Measurements from ENCODE around the gene IL25. TPM values are rescaled to one million over a fixed set of nuclear protein-coding genes. Genes with fewer than 3 reads are reported as not detected.

IL25 gene
- total and polyA plus RNA-seq, 2 of the 13 experiments (the other 11 are each of a cell fraction or from before 2014, with no cell fraction given) = not detected

DNA sequence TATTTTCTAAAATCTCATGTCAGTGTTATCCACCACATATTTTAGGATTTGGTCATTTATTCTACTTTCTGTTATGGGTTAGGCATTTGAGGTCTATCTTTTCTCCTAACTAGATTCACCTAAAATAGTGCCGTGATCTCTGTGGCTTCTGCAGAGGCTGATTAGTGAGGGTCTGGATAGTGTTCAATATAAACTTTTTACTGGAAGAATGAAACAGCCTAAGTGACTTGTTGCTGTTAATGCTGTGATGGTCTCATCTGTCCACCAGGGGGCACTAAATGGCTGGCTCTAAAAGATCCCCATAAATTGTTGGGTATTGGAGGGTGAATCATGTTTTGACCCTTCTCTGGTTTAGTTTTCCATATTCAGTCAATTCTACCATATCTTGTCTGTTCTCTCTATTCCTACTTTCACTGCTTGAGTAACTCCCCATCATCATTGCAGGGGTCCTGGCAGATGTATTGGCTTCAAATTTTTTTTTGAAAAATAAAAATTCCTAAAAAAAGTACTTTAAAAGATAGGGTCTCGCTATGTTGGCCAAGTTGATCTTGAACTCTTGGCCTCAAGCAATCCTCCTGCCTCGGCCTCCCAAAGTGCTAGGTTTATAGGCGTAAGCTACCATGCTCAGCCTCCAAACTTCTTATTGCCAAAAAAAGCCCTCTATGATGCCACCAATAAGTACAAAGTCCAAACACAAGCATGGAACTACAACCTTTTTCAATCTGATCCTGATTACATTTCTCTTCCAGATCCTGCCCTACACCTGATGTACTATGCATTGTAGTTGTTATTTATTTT lies 44.5 kb upstream of the IL25 start (continued):
- TF ChIP-seq, protein P1, sequence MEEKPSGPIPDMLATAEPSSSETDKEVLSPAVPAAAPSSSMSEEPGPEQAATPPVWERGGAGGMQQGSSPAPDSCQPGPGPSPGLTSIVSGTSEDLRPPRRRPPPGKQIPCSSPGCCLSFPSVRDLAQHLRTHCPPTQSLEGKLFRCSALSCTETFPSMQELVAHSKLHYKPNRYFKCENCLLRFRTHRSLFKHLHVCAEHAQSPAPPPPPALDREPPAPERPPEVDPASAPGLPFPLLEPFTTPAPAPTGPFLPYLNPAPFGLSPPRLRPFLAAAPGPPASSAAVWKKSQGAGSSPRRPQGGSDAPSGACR (CRISPR knock-in tag; IDR thresholded peaks at IDR 0.05) = 0 out of 2 replicates have a peak, but pooled peaks have one; percentile 54
- TF ChIP-seq NR2F2 (IDR thresholded peaks at IDR 0.05; ENCODE audit: borderline replicate concordance, low read depth) (no peak), SRSF4 (IDR thresholded peaks at IDR 0.05; ENCODE audit: low read depth, low read length, poor library complexity, severe bottlenecking) (no peak), FOXA1 (IDR thresholded peaks at IDR 0.05) (no peak), FOXA1 (CRISPR knock-in tag; IDR thresholded peaks at IDR 0.05) (no peak), TCF7L2 (IDR thresholded peaks at IDR 0.05; ENCODE audit: low read depth, low read length) (no peak), ZNF468 (CRISPR knock-in tag; IDR thresholded peaks at IDR 0.05) (no peak), ZMYM3 (CRISPR knock-in tag; IDR thresholded peaks at IDR 0.05) (no peak), TOE1 (CRISPR knock-in tag; IDR thresholded peaks at IDR 0.05) (no peak), ISX (CRISPR knock-in tag; conservative IDR thresholded peaks at IDR 0.05) (no peak), ZIK1 (CRISPR knock-in tag; IDR thresholded peaks at IDR 0.05; ENCODE audit: borderline replicate concordance, low read depth) (no peak), NR1H2 (CRISPR knock-in tag; IDR thresholded peaks at IDR 0.05; ENCODE audit: borderline replicate concordance, low read depth) (no peak), RFXANK (CRISPR knock-in tag; IDR thresholded peaks at IDR 0.05) (no peak), EZH2 (conservative IDR thresholded peaks at IDR 0.05; ENCODE audit: low read depth, low read length) (no peak), SNRNP70 (IDR thresholded peaks at IDR 0.05; ENCODE audit: low read depth, low read length) (no peak), SYNCRIP (IDR thresholded peaks at IDR 0.05; ENCODE audit: insufficient read depth, low read depth, low read length) (no peak), FIP1L1 (IDR thresholded peaks at IDR 0.05; ENCODE audit: borderline replicate concordance, insufficient read depth, low read depth, low read length) (no peak)
- TF ChIP-seq, protein P2, sequence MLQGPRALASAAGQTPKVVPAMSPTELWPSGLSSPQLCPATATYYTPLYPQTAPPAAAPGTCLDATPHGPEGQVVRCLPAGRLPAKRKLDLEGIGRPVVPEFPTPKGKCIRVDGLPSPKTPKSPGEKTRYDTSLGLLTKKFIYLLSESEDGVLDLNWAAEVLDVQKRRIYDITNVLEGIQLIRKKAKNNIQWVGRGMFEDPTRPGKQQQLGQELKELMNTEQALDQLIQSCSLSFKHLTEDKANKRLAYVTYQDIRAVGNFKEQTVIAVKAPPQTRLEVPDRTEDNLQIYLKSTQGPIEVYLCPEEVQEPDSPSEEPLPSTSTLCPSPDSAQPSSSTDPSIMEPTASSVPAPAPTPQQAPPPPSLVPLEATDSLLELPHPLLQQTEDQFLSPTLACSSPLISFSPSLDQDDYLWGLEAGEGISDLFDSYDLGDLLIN (CRISPR knock-in tag; IDR thresholded peaks at IDR 0.05; ENCODE audit: borderline replicate concordance) = no peak
- TF ChIP-seq, protein P3, sequence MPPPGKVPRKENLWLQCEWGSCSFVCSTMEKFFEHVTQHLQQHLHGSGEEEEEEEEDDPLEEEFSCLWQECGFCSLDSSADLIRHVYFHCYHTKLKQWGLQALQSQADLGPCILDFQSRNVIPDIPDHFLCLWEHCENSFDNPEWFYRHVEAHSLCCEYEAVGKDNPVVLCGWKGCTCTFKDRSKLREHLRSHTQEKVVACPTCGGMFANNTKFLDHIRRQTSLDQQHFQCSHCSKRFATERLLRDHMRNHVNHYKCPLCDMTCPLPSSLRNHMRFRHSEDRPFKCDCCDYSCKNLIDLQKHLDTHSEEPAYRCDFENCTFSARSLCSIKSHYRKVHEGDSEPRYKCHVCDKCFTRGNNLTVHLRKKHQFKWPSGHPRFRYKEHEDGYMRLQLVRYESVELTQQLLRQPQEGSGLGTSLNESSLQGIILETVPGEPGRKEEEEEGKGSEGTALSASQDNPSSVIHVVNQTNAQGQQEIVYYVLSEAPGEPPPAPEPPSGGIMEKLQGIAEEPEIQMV (CRISPR knock-in tag; IDR thresholded peaks at IDR 0.05; ENCODE audit: low read depth) = no peak
- TF ChIP-seq, protein P4, sequence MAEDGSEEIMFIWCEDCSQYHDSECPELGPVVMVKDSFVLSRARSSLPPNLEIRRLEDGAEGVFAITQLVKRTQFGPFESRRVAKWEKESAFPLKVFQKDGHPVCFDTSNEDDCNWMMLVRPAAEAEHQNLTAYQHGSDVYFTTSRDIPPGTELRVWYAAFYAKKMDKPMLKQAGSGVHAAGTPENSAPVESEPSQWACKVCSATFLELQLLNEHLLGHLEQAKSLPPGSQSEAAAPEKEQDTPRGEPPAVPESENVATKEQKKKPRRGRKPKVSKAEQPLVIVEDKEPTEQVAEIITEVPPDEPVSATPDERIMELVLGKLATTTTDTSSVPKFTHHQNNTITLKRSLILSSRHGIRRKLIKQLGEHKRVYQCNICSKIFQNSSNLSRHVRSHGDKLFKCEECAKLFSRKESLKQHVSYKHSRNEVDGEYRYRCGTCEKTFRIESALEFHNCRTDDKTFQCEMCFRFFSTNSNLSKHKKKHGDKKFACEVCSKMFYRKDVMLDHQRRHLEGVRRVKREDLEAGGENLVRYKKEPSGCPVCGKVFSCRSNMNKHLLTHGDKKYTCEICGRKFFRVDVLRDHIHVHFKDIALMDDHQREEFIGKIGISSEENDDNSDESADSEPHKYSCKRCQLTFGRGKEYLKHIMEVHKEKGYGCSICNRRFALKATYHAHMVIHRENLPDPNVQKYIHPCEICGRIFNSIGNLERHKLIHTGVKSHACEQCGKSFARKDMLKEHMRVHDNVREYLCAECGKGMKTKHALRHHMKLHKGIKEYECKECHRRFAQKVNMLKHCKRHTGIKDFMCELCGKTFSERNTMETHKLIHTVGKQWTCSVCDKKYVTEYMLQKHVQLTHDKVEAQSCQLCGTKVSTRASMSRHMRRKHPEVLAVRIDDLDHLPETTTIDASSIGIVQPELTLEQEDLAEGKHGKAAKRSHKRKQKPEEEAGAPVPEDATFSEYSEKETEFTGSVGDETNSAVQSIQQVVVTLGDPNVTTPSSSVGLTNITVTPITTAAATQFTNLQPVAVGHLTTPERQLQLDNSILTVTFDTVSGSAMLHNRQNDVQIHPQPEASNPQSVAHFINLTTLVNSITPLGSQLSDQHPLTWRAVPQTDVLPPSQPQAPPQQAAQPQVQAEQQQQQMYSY (CRISPR knock-in tag; IDR thresholded peaks at IDR 0.05) = no peak
- TF ChIP-seq, protein P5, sequence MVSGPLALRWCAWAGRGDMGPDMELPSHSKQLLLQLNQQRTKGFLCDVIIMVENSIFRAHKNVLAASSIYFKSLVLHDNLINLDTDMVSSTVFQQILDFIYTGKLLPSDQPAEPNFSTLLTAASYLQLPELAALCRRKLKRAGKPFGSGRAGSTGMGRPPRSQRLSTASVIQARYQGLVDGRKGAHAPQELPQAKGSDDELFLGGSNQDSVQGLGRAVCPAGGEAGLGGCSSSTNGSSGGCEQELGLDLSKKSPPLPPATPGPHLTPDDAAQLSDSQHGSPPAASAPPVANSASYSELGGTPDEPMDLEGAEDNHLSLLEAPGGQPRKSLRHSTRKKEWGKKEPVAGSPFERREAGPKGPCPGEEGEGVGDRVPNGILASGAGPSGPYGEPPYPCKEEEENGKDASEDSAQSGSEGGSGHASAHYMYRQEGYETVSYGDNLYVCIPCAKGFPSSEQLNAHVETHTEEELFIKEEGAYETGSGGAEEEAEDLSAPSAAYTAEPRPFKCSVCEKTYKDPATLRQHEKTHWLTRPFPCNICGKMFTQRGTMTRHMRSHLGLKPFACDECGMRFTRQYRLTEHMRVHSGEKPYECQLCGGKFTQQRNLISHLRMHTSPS (CRISPR knock-in tag; IDR thresholded peaks at IDR 0.05; ENCODE audit: low read depth) = no peak

Measured in HepG2 (cell line).